ENCODE data around the gene SLC7A6OS. TPM values are rescaled to one million over a fixed set of nuclear protein-coding genes. Genes with fewer than 3 reads are reported as not detected.

SLC7A6OS gene
- total RNA-seq, 1 experiment from 2014 or later, result 16.4 TPM

DNA sequence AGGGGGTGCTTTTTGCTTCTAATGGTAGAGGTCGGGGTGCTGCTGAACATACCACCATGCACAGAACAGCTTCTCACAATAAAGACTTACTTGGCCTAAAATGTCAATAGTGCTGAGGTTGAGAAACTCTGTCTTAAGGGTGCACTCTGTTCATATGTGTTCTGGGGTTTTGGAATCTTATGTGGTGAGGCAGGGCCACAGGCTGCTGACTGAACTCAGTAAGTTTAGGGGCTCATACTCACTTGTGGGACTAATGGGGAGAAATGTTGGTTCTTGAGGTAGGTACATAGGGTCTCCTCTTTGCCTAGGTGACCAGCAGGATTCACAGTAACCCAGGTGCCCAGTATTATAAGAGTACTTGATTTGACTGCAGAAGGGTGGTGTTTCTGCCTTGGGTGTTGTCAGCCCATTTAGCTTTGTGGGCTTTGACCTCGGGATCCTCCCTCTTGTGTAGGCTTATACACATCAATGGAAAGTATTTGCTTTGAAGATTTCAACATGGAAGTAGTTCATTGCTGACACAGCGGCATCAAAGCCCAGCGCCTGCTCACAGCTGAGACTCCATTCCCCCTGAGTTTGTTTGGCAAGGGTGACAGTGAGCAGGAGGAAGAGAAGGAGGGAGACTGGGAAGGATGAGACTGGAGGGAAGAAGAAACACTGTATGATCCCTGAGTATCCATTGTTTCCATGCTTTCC lies 29.2 kb downstream of the SLC7A6OS start:
- TF ChIP-seq ELF1 (IDR thresholded peaks at IDR 0.05; ENCODE audit: borderline replicate concordance, low read depth) (no peak), FOSL1 (IDR thresholded peaks at IDR 0.05; ENCODE audit: low read depth) (no peak), SIN3A (IDR thresholded peaks at IDR 0.05; ENCODE audit: low read depth) (no peak), POLR2AphosphoS5 (IDR thresholded peaks at IDR 0.05; ENCODE audit: low read depth, low read length) (no peak), RAD21 (IDR thresholded peaks at IDR 0.05; ENCODE audit: low read depth) (no peak)
- TF ChIP-seq, protein P1, sequence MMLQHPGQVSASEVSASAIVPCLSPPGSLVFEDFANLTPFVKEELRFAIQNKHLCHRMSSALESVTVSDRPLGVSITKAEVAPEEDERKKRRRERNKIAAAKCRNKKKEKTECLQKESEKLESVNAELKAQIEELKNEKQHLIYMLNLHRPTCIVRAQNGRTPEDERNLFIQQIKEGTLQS (IDR thresholded peaks at IDR 0.05), result no peak
- ChIA-PET POLR2A (no interaction called here), CTCF (no interaction called here), RAD21 (ENCODE audit: low non-redundant PET in 1 of 2, low total read pairs in 2 of 2, uncharacterized antibody in 2 of 2, unreplicated experiment in 2 of 2) (no interaction called here)
- Histone ChIP-seq H3K36me3 (ENCODE audit: control insufficient read depth in 1 of 2, insufficient read depth in 2 of 2, low read length in 2 of 2) (peaks cover 0 to 23% of the 10 kb centered on the region in 2 experiments; a peak in 2 of 4 replicates), H3K4me1 (ENCODE audit: control insufficient read depth in 1 of 2, insufficient read depth in 2 of 2, low read length in 2 of 2) (no peaks in the 10 kb centered on the region), H3K79me2 (ENCODE audit: insufficient read depth, low read length) (peaks cover 63% of the 10 kb centered on the region), H4K20me1 (ENCODE audit: insufficient read depth) (no peaks in the 10 kb centered on the region), H3K9me3 (ENCODE audit: control insufficient read depth in 1 of 2, insufficient read depth in 1 of 2, low read depth in 1 of 2, low read length in 2 of 2) (no peaks in the 10 kb centered on the region), H2AFZ (ENCODE audit: low read depth, low read length, poor library complexity, severe bottlenecking) (no peak overlapping the region), H3K9me2 (ENCODE audit: insufficient read depth) (no peaks in the 10 kb centered on the region), H3K4me3 (replicated peaks in 1 of 2; ENCODE audit: low read depth in 1 of 2, low read length in 2 of 2) (no peak overlapping the region), H3K27ac (ENCODE audit: low read depth, low read length) (no peak overlapping the region), H3K4me2 (ENCODE audit: low read length) (no peak overlapping the region), H3K27me3 (ENCODE audit: insufficient read depth, low read length) (no peaks in the 10 kb centered on the region), H3K9ac (ENCODE audit: low read length) (no peak overlapping the region)
- DNase-seq (ENCODE audit: low read depth, low spot score) (no peak), ATAC-seq (no peak)
- BruUV-seq (replicated peaks), result no TSS peak
- intact Hi-C loops (cut with micrococcal nuclease), result no loop called here

DNA sequence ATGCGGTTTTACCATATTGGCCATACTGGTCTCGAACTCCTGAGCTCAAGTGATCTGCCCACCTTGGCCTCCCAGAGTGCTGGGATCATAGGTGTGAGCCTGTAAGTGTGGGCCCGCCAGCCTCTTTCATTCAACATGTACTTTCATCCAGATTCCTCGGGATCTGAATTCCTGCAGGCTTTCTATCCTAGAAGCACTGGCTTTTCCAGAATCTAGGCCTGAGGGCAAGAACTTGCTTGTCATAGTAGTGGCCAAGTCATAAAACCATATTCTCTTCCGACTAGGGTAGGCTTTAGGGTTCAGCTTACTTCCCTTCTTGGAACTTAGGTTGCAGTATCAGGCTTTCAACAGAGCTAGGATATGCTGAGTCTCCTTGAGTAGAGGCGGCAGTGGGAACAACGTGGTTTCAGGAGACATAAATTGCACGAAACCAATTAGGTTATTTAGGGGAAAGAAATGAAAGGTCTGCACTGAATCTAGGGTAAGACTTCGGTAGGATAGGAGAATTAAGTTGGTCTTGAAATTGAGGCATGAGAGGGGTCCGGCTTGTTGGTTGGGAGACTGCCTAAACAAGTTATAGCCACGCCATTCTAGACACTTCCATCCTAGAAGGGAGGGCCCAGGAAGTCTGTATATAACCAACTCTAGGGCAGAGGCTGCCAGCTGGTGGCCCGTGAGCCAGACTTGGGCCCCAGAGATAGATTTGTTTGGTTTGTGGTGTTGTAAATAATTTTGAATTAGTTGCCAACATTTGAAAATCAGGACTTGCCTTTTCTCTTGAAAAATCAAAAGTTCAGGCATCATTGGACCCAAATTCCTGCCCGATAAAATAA lies 30.8 kb downstream of the SLC7A6OS start:
- no peak for ATAC-seq
- H3K9ac ChIP-seq (ENCODE audit: low read length), result no peak overlapping the region
- H3K9me3 ChIP-seq (ENCODE audit: control insufficient read depth in 1 of 2, insufficient read depth in 1 of 2, low read depth in 1 of 2, low read length in 2 of 2), result no peaks in the 10 kb centered on the region
- H2AFZ ChIP-seq (ENCODE audit: low read depth, low read length, poor library complexity, severe bottlenecking), result no peak overlapping the region
- no peaks in the 10 kb centered on the region for H3K27me3 ChIP-seq (ENCODE audit: insufficient read depth, low read length)
- H4K20me1 ChIP-seq (ENCODE audit: insufficient read depth), result no peaks in the 10 kb centered on the region
- no peak overlapping the region for H3K27ac ChIP-seq (ENCODE audit: low read depth, low read length)
- no peak overlapping the region for H3K4me2 ChIP-seq (ENCODE audit: low read length)
- intact Hi-C loops (cut with micrococcal nuclease), result no loop called here
- ChIA-PET RAD21 (ENCODE audit: low non-redundant PET in 1 of 2, low total read pairs in 2 of 2, uncharacterized antibody in 2 of 2, unreplicated experiment in 2 of 2) (no interaction called here), POLR2A (no interaction called here), CTCF (interaction anchor here (2.3 kb wide), 1 partner anchor 16 kb away, joined by 10 read pairs; the partner anchor contains the start of gene SLC7A6)
- peaks cover 0 to 13% of the 10 kb centered on the region in 2 experiments; a peak in 2 of 4 replicates for H3K36me3 ChIP-seq (ENCODE audit: control insufficient read depth in 1 of 2, insufficient read depth in 2 of 2, low read length in 2 of 2)
- no peaks in the 10 kb centered on the region for H3K9me2 ChIP-seq (ENCODE audit: insufficient read depth)
- H3K4me3 ChIP-seq (replicated peaks in 1 of 2; ENCODE audit: low read depth in 1 of 2, low read length in 2 of 2), result no peak overlapping the region
- no TSS peak for BruUV-seq (replicated peaks)
- peaks cover 54% of the 10 kb centered on the region for H3K79me2 ChIP-seq (ENCODE audit: insufficient read depth, low read length)
- DNase-seq (ENCODE audit: low read depth, low spot score), result no peak
- H3K4me1 ChIP-seq (ENCODE audit: control insufficient read depth in 1 of 2, insufficient read depth in 2 of 2, low read length in 2 of 2), result no peaks in the 10 kb centered on the region
- TF ChIP-seq, protein P2, sequence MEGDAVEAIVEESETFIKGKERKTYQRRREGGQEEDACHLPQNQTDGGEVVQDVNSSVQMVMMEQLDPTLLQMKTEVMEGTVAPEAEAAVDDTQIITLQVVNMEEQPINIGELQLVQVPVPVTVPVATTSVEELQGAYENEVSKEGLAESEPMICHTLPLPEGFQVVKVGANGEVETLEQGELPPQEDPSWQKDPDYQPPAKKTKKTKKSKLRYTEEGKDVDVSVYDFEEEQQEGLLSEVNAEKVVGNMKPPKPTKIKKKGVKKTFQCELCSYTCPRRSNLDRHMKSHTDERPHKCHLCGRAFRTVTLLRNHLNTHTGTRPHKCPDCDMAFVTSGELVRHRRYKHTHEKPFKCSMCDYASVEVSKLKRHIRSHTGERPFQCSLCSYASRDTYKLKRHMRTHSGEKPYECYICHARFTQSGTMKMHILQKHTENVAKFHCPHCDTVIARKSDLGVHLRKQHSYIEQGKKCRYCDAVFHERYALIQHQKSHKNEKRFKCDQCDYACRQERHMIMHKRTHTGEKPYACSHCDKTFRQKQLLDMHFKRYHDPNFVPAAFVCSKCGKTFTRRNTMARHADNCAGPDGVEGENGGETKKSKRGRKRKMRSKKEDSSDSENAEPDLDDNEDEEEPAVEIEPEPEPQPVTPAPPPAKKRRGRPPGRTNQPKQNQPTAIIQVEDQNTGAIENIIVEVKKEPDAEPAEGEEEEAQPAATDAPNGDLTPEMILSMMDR (IDR thresholded peaks at IDR 0.05 in 2 of 3, conservative IDR thresholded peaks at IDR 0.05 in 1 of 3; ENCODE audit: borderline replicate concordance in 1 of 3, insufficient read depth in 1 of 3, low read depth in 2 of 3, low read length in 2 of 3), result no peak
- TF ChIP-seq FOSL1 (IDR thresholded peaks at IDR 0.05; ENCODE audit: low read depth) (no peak), ZFX (IDR thresholded peaks at IDR 0.05) (no peak), CBX3 (IDR thresholded peaks at IDR 0.05; ENCODE audit: low read depth) (no peak), EZH2phosphoT487 (IDR thresholded peaks at IDR 0.05; ENCODE audit: borderline replicate concordance) (no peak), POLR2A (IDR thresholded peaks at IDR 0.05; ENCODE audit: borderline replicate concordance, extremely low read depth, insufficient read depth, insufficient read length) (no peak), EGR1 (IDR thresholded peaks at IDR 0.05; ENCODE audit: low read depth) (no peak), SRF (IDR thresholded peaks at IDR 0.05; ENCODE audit: low read depth) (no peak), ELF1 (IDR thresholded peaks at IDR 0.05; ENCODE audit: borderline replicate concordance, low read depth) (no peak)
- TF ChIP-seq, protein P3, sequence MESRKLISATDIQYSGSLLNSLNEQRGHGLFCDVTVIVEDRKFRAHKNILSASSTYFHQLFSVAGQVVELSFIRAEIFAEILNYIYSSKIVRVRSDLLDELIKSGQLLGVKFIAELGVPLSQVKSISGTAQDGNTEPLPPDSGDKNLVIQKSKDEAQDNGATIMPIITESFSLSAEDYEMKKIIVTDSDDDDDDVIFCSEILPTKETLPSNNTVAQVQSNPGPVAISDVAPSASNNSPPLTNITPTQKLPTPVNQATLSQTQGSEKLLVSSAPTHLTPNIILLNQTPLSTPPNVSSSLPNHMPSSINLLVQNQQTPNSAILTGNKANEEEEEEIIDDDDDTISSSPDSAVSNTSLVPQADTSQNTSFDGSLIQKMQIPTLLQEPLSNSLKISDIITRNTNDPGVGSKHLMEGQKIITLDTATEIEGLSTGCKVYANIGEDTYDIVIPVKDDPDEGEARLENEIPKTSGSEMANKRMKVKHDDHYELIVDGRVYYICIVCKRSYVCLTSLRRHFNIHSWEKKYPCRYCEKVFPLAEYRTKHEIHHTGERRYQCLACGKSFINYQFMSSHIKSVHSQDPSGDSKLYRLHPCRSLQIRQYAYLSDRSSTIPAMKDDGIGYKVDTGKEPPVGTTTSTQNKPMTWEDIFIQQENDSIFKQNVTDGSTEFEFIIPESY (IDR thresholded peaks at IDR 0.05; ENCODE audit: extremely low read depth, insufficient replicate concordance, low read length), result no peak
- TF ChIP-seq, protein P4, sequence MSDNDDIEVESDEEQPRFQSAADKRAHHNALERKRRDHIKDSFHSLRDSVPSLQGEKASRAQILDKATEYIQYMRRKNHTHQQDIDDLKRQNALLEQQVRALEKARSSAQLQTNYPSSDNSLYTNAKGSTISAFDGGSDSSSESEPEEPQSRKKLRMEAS (IDR thresholded peaks at IDR 0.05), result no peak
